Left ventricle myocardium inferior (tissue), 1 donor: ENCODE data around the gene WNT3A. TPM values are rescaled to one million over a fixed set of nuclear protein-coding genes. Genes with fewer than 3 reads are reported as not detected.

Source experiments
- DNase-seq: peaks from one replicate; pipeline ENCODE4 v3.0.0-alpha.2; 2020
- H3K27ac ChIP-seq: fragments of 200-600 bp; replicated peaks from 2 replicates; pipeline ENCODE4 v1.8.0; 2021
- H3K27me3 ChIP-seq: fragments of 200-600 bp; 2 replicates; pipeline ENCODE4 v1.8.0; 2021; ENCODE audit warnings: low read depth
- H3K36me3 ChIP-seq: fragments of 200-600 bp; 2 replicates; pipeline ENCODE4 v1.8.0; 2021
- H3K4me1 ChIP-seq: fragments of 200-600 bp; 2 replicates; pipeline ENCODE4 v1.8.0; 2021
- H3K4me3 ChIP-seq: fragments of 200-600 bp; 2 replicates; pipeline ENCODE4 v1.8.0; 2021; ENCODE audit warnings: mild to moderate bottlenecking, moderate library complexity
- H3K9me3 ChIP-seq: fragments of 200-600 bp; replicated peaks from 2 replicates; pipeline ENCODE4 v1.8.0; 2021
- CTCF ChIP-seq: fragments of 200-600 bp; IDR thresholded peaks from 2 replicates; pipeline ENCODE4 v1.8.0; 2021; ENCODE audit warnings: antibody characterized with exemption, mild to moderate bottlenecking, borderline replicate concordance
- intact Hi-C: fragments of 100-400 bp; cut with micrococcal nuclease; formaldehyde crosslinking; loops from one replicate; pipeline ENCODE4 v1.11.0; 2022
- total RNA-seq: library from RNA; stranded (reverse); fragmentation: NEBNext Ultra II Directional; extraction: Animal tissue kit (Norgen Biotek cat#: 25700); gene quantifications from one replicate; pipeline ENCODE4 v1.2.1, GENCODE V29; 2021
- donor health status: DM: no; HTN: yes; CAD: no; lungs with severe emphysema.

Gene WNT3A
- total RNA-seq, 1 donor from 2014 or later, result not detected

GRCh38 chr1:228102791-228103620 is 96.2 kb downstream of the WNT3A start, which contains the start of gene C1orf35:
C1orf35 (minus strand) TSS chr1:228103325; CDS start chr1:228103227, 98 bp downstream.
- Histone ChIP-seq H3K36me3 (peaks cover 57% of the 10 kb centered on the region), H3K4me1 (peaks cover 50% of the 10 kb centered on the region), H3K27ac (peak within 1 kb of the TSS; percentile 91), H3K27me3 (no peaks in the 10 kb centered on the region), H3K9me3 (no peaks in the 10 kb centered on the region), H3K4me3 (peak within 1 kb of the TSS; percentile 75)
- TF ChIP-seq CTCF, result no peak
- intact Hi-C loops, result no loop called here
- DNase-seq, result peak; percentile 93

- no peaks in the 10 kb centered on the region for H3K9me3 ChIP-seq
- DNase-seq, result no peak
- H3K27me3 ChIP-seq, result no peaks in the 10 kb centered on the region
- H3K36me3 ChIP-seq, result peaks cover 40% of the 10 kb centered on the region
- H3K4me1 ChIP-seq, result peaks cover 65% of the 10 kb centered on the region
- H3K27ac ChIP-seq, result no peak overlapping the region
- intact Hi-C loops, result no loop called here
- no peak for TF ChIP-seq CTCF
- H3K4me3 ChIP-seq, result no peak overlapping the region
Observed at GRCh38 chr1:228104526-228105269, 97.9 kb downstream of the WNT3A start.

- Histone ChIP-seq H3K27ac (no peak overlapping the region), H3K4me1 (peaks cover 73% of the 10 kb centered on the region)
- intact Hi-C loops, result no loop called here
Observed at GRCh38 chr1:228105270-228105995, 98.6 kb downstream of the WNT3A start.

GRCh38 chr1:228105996-228106799 is 99.4 kb downstream of the WNT3A start:
- H3K4me1 ChIP-seq, result peaks cover 70% of the 10 kb centered on the region

More at GRCh38 chr1:228105270-228105995, 98.6 kb downstream of the WNT3A start:
- H3K4me3 ChIP-seq, result no peak overlapping the region
- H3K9me3 ChIP-seq, result no peaks in the 10 kb centered on the region
- no peak for DNase-seq
- H3K36me3 ChIP-seq, result peaks cover 32% of the 10 kb centered on the region
- no peaks in the 10 kb centered on the region for H3K27me3 ChIP-seq
- no peak for TF ChIP-seq CTCF

More at GRCh38 chr1:228105996-228106799, 99.4 kb downstream of the WNT3A start:
- no peak for TF ChIP-seq CTCF
- Histone ChIP-seq H3K27me3 (no peaks in the 10 kb centered on the region), H3K4me3 (no peak overlapping the region), H3K27ac (no peak overlapping the region), H3K9me3 (no peaks in the 10 kb centered on the region), H3K36me3 (peaks cover 25% of the 10 kb centered on the region)
- intact Hi-C loops, result no loop called here
- DNase-seq, result no peak
